NB4 (cell line): Measurements from ENCODE around the gene GOLGA6L22.
"Not testable (repeated sequence)": the region's sequence is repeated elsewhere in the genome, so short reads cannot be mapped to it uniquely, and the experiment has no call there.

Experiments used
- POLR2A ChIP-seq: IDR thresholded peaks from 2 replicates; pipeline ENCODE4 v1.6.1; 2011; ENCODE audit warnings: mild to moderate bottlenecking; ENCODE audit not compliant: insufficient read length; ENCODE audit errors: extremely low read depth
- TF ChIP-seq, protein P1 (sequence below): IDR thresholded peaks from one replicate; pipeline ENCODE4 v1.5.1; 2012; ENCODE audit warnings: low read depth, low read length
- TF ChIP-seq, protein P2 (sequence below): IDR thresholded peaks from 2 replicates; pipeline ENCODE4 v1.6.1; 2011; ENCODE audit warnings: low read depth, low read length

DNA sequence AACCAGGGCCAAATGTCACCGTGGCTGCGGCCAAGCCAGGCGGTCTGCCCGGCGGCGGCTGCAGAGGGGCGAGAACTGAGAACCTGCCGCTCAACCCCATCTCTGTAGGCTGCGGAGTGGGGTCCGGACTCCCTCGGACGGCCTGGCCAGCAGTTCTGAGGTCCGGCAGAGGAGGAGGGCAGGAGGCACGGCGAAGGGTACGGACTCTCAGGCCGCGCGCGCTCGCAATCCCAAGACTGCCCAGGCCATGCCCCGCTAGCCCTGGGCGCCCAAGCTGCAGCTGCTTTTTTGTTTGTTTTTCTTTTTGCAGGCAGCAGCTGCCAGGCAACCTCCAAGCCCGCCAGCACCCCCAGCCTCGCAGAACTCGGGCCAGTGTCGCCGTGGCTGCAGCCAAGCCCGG lies 40.5 kb upstream of the GOLGA6L22 start:
- TF ChIP-seq, protein P1, sequence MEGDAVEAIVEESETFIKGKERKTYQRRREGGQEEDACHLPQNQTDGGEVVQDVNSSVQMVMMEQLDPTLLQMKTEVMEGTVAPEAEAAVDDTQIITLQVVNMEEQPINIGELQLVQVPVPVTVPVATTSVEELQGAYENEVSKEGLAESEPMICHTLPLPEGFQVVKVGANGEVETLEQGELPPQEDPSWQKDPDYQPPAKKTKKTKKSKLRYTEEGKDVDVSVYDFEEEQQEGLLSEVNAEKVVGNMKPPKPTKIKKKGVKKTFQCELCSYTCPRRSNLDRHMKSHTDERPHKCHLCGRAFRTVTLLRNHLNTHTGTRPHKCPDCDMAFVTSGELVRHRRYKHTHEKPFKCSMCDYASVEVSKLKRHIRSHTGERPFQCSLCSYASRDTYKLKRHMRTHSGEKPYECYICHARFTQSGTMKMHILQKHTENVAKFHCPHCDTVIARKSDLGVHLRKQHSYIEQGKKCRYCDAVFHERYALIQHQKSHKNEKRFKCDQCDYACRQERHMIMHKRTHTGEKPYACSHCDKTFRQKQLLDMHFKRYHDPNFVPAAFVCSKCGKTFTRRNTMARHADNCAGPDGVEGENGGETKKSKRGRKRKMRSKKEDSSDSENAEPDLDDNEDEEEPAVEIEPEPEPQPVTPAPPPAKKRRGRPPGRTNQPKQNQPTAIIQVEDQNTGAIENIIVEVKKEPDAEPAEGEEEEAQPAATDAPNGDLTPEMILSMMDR: not testable (repeated sequence)
- not testable (repeated sequence) for TF ChIP-seq POLR2A
- TF ChIP-seq, protein P2, sequence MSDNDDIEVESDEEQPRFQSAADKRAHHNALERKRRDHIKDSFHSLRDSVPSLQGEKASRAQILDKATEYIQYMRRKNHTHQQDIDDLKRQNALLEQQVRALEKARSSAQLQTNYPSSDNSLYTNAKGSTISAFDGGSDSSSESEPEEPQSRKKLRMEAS: not testable (repeated sequence)
